OCI-M2 (cell line): ENCODE results near the gene GPR4.
"Not testable (repeated sequence)": the region's sequence is repeated elsewhere in the genome, so short reads cannot be mapped to it uniquely, and the experiment has no call there.

Experiments
- DNase-seq: peaks from one replicate; lab custom pipeline; 2025; ENCODE audit not compliant: unreplicated experiment; lab: John Stamatoyannopoulos, UW

Gene GPR4

GRCh38 chr19:45623984-45624383 lies 22.0 kb upstream of the GPR4 start:
- DNase-seq, result no peak

- no peak for DNase-seq
Observed at GRCh38 chr19:45621976-45622503, 20.0 kb upstream of the GPR4 start.

GRCh38 chr19:45621389-45621788 lies 19.4 kb upstream of the GPR4 start:
- no peak for DNase-seq

GRCh38 chr19:45616704-45617017 lies 14.6 kb upstream of the GPR4 start:
- no peak for DNase-seq

GRCh38 chr19:45615795-45616703 lies 14.0 kb upstream of the GPR4 start:
- no peak for DNase-seq

- DNase-seq, result not testable (repeated sequence)
Observed at GRCh38 chr19:45615056-45615455, 13.0 kb upstream of the GPR4 start.

GRCh38 chr19:45613926-45614725 lies 12.1 kb upstream of the GPR4 start:
- DNase-seq, result no peak

- no peak for DNase-seq
Observed at GRCh38 chr19:45608948-45609347, 6.9 kb upstream of the GPR4 start.

GRCh38 chr19:45607071-45608029 lies 5.3 kb upstream of the GPR4 start:
- no peak for DNase-seq

- no peak for DNase-seq
Observed at GRCh38 chr19:45601115-45601514, 897 bp downstream of the GPR4 start.

- no peak for DNase-seq
Observed at GRCh38 chr19:45600340-45600885, 1.6 kb downstream of the GPR4 start.

- no peak for DNase-seq
Observed at GRCh38 chr19:45599286-45599685, 2.7 kb downstream of the GPR4 start.

- no peak for DNase-seq
Observed at GRCh38 chr19:45598267-45599001, 3.6 kb downstream of the GPR4 start.

- no peak for DNase-seq
Observed at GRCh38 chr19:45597425-45598111, 4.4 kb downstream of the GPR4 start.

- DNase-seq, result no peak
Observed at GRCh38 chr19:45595814-45596213, 6.2 kb downstream of the GPR4 start.

- no peak for DNase-seq
Observed at GRCh38 chr19:45593520-45593919, 8.5 kb downstream of the GPR4 start.

- no peak for DNase-seq
Observed at GRCh38 chr19:45592366-45592765, 9.6 kb downstream of the GPR4 start.

- DNase-seq, result no peak
Observed at GRCh38 chr19:45591638-45592005, 10.4 kb downstream of the GPR4 start.

- DNase-seq, result no peak
Observed at GRCh38 chr19:45591004-45591637, 10.9 kb downstream of the GPR4 start.
